ENCODE data around the gene FAM120B.
"Not testable (repeated sequence)": the region's sequence is repeated elsewhere in the genome, so short reads cannot be mapped to it uniquely, and the experiment has no call there.

FAM120B gene, protein sequence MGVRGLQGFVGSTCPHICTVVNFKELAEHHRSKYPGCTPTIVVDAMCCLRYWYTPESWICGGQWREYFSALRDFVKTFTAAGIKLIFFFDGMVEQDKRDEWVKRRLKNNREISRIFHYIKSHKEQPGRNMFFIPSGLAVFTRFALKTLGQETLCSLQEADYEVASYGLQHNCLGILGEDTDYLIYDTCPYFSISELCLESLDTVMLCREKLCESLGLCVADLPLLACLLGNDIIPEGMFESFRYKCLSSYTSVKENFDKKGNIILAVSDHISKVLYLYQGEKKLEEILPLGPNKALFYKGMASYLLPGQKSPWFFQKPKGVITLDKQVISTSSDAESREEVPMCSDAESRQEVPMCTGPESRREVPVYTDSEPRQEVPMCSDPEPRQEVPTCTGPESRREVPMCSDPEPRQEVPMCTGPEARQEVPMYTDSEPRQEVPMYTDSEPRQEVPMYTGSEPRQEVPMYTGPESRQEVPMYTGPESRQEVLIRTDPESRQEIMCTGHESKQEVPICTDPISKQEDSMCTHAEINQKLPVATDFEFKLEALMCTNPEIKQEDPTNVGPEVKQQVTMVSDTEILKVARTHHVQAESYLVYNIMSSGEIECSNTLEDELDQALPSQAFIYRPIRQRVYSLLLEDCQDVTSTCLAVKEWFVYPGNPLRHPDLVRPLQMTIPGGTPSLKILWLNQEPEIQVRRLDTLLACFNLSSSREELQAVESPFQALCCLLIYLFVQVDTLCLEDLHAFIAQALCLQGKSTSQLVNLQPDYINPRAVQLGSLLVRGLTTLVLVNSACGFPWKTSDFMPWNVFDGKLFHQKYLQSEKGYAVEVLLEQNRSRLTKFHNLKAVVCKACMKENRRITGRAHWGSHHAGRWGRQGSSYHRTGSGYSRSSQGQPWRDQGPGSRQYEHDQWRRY

DNA sequence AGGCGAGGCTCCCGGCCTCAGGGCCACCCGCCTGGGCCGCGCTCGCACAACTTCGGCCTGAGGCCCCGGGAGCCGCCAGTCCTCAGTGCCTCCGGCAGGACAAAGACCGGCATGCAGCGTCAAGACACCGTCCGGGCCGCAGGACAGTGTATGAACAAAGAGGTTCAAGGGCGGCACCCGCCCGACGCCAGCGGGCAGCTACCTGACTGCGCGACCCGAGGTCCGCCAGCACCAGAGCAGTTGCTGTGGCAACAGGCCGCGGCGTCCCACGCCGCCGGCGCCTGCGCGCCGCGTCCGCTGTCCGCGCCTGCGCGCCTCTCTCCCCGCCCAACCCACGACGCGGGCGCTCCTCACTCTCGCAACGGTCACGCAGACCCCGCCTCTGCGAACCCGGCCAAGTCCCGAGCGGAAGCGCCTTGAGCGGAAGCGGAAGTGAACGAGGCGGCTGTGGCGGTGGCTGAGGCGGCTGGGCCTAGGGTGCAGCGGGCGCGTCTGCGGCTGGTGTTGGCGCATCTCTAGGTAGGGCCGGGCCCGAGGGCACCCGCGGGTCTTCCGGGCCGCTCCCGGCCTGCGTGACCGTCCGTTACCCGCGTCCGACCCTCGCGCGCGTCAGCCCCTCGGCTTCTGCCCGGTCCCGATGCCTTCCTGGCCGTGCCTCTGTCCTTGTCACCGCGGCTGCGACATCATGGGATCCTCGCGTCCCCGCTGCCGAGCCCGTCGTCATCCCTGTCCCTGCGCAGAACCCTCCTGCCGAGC, at the start of gene FAM120B:
FAM120B (plus strand) TSS at position 435 of the 756 bp plus-strand sequence. CDS start 10,633 bp downstream, outside the sequence.
- peak; percentile 88 for DNase-seq (ENCODE audit: low spot score)

DNA sequence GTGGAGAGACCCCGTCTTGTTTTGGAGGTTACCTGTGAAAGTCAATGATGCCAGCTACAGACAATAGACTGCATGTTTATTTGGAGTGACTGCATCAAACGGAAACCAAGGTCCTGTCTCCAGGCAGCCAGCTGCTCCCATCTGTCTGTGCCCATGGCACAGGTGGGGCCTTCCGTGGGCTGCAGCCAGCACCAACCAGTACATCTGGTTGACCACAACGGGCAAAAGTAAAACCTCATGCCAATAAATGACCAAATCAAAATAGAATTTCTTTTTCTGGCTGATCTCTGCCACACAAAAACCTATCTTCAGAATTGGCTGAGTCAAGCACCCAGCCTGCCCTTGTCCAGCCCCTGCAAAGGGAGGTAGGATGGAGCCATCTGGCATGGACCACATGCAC, 49.2 kb upstream of the FAM120B start:
- DNase-seq (ENCODE audit: low spot score): no peak

DNA sequence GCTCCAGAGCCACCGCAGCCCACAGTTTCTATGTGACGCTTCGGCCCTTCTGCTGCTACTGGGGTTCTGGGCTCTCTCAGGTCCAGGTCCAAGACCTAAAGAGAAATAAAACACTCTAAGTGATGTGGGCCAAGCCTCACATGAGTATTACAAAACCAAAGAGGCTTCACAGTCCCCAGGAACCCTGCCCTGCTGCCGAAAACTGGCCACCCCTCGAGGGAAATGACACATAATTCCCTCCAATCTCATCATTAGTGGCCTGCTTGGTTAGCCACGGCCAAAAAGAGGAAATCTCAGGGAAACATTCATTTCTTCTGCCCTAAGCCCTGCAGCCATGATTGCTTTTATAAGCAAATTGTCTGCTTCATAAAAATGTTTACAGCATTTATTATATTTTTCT, 48.2 kb upstream of the FAM120B start:
- DNase-seq (ENCODE audit: low spot score): no peak

DNA sequence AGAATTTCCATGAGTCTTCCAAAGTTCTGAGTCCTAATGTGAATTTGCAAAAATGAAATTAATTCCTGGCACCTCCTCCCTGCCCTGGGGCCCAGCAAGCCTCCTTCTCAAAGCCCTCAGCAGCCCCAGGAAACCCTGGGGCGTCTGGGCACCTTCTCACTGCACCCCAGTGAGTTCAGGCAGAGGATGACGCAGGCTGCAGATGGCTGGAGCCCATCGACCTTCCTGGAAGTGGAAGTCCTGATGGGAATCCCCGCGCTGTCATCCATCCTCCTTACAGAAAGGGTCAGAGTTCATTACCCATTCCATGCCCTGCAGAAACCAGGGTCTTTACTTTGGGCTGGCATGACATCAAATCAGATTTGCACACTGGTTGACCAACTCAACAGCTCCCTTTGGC, 47.3 kb upstream of the FAM120B start:
- DNase-seq (ENCODE audit: low spot score): no peak

DNA sequence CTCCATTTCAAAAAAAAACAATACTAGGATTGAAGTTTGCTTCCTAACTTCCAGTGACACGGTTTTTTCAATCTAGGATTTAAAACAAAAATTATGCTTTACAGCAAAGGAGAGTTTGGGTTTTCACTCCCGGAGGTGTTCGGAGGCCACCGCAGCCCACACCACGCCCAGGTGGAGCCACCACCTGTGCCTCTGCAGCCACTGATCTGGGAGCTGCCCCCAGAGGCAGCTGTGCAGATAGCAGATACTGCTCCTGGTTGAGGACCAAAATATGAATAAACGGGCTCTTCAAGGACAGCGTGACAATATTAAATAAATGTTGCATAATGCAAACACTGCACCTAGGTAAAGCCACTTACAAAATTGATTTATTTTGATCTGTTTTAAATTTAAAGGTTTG, 45.9 kb upstream of the FAM120B start:
- peak; percentile 59 for DNase-seq (ENCODE audit: low spot score)

DNA sequence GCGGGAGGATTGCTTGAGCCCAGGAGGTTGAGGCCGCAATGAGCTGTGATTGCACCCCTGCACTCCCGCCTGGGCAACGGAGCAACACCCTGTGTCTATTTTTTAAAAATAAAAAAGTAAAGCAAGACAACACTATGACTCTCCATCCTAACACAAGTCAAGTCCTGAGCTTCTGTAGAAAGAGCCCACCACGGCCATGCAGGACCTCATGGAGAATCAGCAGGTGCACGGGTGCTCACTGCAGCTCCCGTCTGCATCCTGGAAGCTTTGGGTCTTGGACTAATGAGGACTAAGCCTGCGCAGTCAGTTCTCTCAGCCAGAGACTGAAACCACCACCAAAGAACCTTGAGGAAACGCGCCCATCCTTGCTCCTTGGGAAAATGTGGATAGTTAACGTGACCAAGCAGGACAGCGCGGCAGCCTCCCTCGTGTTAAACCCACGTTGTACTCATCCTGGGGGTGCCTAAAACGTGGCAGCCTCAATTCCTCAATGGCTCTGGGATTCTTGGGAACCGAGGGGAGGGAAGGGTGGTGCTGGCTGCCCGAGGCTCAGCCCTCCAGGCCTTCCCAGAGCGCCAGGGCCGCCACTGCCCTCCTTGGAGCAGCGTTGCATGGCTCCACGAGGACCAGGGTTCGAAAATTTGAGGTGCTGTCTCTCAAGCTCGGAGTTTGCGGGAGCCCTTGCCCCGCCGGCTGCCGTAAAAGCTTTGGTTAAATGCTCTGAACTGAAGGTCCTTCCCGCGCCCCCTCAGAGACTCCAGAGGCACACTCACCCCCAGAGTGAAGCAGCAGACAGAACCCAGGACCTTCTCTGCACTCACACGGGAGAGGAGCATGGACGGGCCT, 44.7 kb upstream of the FAM120B start:
- DNase-seq (ENCODE audit: low spot score): no peak

DNA sequence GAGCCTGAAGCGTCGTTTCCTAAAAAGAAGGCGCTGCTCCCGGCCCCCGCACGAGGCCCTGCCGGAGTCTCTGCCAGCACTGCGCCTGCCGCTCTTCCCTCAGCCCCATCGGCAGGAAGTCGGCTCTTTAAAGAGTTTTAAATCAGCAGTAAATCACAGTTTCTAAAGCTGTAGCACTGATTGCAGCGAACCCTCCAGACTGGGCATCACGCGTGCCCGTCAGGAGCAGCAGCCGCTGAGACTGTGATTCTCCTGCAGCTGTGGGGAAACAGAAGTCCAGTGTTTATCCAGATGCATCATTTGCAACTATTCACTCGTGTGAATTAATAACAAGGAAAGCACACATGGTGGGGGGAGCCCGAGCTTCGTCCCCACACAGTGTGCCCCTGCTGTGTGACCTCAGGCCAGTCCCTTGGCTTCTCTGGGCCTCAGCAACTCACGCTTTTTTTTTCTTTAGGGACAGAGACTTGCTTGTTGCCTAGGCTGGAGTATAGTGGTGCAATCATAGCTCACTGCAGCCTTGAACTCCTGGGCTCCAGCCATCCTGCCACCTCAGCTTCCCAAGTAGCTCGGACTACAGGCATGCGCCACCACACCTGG, 44.0 kb upstream of the FAM120B start:
- DNase-seq (ENCODE audit: low spot score): no peak

DNA sequence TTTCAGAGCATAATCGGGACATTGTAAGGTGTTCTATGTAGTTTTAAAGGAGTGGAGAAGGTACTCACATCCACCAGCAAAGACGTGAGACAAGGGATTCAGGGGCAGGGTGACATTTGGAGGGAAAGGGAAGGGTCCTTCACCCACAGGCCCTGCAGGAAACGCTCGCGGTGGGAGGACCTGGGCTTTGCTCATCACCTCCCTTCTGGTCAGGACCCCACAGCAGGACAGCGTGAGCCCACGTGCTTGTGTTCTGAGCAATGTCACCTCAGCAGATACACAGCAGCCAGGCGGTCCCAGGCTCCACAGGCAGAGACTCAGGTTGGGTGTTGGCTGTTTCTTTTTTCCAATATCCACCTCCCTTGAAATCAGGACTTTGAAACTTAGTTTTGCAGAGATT, 43.1 kb upstream of the FAM120B start:
- no peak for DNase-seq (ENCODE audit: low spot score)

DNA sequence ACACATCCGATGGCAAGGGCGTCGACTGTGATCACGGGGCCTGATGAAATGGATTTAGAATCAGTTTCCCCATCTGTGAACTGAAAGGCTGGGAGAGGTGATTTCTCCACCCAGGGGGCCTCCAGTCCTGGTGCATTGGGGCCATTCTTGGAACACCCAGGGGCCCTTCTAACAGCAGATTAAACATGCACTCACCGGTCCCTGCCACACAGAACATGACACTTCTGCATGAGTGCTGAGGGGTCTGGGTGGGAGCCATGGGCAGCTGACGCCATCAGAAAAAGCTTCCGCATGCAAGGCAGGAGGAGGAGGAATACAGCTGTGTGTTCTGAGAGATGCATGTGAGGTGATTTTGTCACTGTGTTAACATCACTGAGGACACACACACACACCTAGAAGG, 42.5 kb upstream of the FAM120B start:
- DNase-seq (ENCODE audit: low spot score): no peak

DNA sequence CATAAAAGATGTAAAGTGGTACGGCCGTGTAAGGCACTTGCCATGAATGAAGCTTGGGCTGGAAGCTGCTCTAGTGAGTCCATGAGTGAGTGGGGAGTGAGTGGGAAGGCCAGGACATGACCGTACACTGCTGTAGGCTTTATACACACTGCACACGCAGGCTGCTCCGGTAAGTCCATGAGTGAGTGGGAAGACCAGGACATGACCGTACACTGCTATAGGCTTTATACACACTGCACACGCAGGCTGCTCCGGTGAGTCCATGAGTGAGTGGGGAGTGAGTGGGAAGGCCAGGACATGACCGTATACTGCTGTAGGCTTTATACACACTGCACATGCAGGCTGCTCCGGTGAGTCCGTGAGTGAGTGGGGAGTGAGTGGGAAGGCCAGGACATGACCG, 41.9 kb upstream of the FAM120B start:
- DNase-seq (ENCODE audit: low spot score): not testable (repeated sequence)

DNA sequence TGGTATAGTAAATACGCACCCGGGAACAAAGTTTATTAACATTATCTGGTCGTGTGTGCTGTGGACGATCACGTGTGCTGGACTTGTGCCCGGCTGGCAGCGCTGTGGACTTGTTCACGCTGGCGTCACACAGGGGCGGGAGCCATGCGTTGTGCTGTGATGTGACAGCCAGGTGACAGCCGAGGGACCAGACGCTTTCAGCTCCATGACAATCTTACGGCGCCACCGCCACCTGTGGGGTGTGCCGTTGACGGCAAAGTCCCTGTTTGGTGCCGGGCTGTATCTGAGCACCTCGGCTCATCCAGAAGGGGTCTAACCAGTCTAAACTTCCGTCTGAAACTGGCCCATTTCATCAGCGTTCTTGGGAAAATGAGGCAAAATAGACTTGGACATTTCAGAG, 40.9 kb upstream of the FAM120B start:
- DNase-seq (ENCODE audit: low spot score): no peak

DNA sequence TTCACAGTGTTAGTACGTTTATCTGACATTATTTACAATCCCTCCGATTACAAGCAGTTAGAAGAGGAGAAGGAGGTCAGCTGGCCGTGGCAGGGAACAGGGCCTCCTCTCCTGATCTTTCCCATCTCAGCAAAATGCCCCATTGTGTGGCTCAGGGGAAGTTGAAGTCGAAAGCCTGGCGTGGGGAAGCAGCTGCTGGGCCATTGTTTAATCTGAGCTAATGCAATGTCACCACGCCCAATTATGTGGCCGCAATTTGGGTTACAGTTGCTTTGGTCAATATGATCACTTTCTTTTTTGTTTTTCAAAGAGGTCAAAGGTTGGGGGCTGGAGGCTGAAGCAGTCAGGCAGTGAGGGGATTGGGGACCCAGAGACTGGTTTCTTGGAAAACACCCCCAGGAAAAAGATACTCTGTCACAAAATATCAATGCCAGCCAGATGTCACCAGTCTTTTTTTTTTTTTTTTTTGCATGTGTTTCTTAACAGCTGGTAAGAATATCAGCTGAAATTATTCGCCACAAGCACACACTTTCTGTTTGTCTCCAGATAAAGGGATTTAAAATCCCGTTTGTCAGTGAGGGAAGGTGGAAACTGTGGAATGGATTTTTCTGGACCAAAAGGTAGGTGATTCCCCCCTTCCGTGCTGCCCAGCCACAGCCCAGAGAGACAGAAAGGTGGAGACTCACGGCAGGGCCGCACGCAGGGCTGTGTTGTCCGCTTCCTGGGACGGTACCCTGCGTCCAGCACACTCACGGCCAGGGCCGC, 40.3 kb upstream of the FAM120B start:
- DNase-seq (ENCODE audit: low spot score): no peak

DNA sequence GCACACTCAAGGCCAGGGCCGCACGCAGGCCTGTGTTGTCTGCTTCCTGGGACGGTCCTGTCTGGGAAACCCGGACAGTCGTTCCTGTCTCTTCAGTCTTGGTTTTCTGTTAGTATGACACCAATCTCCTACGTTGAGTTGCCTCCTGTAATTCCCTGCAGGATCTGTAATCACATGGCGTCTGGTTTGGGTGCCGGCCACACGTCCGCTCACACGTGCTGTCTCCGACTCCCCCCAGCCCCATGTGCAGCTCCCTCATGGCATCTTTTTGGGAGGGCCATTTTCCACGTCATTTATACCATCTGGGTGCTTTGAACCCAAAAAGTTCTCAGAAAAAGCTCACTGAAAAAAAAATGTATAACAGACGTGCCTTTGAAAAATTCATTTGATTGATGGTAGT, 38.9 kb upstream of the FAM120B start:
- no peak for DNase-seq (ENCODE audit: low spot score)

DNA sequence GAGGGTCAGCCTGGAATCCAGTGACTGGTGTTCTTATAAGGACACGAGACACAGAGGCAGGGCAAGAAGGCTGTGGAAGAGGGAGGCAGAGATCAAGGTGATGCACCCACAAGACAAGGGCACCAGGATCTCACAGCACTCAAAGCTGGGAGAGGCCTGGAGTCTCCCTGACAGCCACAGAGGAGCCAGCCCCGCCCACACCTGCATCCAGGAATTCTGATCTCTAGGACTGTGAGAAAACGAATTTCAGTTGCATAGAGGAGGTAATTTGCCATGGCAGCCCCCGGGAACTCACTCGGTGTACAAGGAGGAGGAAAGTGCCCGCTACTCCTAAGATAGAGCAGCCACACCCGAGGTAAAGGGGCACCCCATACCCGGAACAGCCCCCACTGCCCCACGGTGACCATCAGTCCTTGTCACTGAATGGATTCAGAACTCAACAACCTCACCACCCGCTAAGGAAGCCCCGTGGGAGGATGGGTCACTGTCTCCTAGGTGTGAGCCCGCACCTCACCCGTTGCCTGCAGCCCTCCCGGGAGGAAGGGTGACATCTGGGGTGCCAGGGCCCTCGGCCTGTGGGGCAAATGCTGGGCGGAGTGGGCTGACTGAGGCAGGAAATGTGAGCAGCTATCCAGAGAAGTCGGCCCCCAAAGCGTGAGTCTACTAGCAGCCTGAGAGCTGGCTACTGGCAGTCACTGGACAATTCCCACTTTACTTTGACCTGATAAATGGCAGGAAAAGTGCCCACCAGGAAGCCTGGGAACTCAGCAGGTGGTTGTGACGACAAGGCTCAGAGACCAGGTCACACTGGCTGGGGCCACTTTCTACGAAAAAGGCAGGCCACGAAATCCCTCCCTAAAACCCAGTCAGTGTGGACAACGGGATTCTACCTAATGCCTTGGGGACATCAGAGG, 38.1 kb upstream of the FAM120B start:
- no peak for DNase-seq (ENCODE audit: low spot score)

DNA sequence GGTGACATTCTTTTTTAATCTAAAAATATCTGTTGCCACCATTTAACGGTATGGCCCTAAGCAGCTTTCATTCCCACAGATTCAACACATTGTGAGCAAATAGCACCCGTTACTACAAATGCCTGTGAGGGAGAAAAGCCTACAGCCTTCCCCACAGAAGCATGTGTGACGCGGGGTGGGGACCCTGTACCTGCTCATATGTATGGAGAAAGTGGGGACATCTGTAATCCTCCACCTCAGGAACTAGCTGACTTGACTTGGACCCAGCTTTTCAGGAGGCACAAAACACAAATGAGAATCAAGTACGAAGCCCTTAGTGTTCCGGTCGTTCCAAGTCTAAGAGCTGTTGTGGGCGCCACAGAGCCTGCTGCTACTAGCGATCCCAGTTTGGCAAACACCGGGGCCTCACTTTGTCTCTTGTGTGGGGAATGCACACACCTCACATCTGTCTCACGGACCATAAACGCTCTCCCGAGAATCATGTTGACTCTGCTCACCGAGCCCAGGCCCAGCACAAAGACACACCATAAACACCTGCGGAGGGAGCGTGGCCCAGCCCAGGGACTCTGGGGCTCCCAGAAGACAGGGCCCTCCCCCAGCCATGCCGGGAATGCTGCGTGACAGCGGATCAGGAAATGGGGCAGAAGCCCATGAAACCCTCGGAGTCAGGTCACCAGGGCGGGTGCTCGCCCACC, 37.3 kb upstream of the FAM120B start:
- DNase-seq (ENCODE audit: low spot score): no peak

DNA sequence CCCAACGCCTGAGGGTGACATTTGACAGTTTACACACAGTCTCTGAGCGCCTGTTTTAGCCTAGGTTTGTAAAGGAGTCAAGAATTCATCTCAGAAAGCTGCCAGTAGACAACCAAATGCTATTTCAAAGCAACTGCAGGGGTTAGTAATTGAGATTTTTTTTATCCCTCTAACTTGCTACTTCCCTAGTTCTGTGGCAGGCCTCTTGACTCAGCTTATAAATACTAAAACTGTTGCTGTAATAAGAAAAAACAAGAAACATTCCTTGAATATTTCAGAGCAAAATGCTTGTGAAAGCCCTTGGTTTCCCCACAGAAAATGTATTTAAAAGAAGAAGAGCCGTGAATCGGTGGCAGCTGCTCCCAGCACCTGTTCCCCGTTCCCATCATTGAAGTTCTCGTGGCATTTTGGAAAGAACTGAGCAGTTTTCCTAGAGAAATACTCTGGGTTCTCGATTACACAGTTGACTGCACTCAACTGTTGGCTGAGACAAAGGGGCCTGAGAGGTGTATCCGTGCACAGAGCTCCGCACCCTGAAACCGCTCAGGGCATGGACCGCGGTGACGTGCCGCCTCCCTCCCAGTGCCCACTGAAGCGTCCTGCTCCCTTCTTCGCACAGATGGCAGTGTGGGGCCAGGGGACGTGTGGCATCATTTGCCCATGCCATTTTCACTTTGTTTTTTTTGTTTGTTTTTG, 36.6 kb upstream of the FAM120B start:
- DNase-seq (ENCODE audit: low spot score): no peak

DNA sequence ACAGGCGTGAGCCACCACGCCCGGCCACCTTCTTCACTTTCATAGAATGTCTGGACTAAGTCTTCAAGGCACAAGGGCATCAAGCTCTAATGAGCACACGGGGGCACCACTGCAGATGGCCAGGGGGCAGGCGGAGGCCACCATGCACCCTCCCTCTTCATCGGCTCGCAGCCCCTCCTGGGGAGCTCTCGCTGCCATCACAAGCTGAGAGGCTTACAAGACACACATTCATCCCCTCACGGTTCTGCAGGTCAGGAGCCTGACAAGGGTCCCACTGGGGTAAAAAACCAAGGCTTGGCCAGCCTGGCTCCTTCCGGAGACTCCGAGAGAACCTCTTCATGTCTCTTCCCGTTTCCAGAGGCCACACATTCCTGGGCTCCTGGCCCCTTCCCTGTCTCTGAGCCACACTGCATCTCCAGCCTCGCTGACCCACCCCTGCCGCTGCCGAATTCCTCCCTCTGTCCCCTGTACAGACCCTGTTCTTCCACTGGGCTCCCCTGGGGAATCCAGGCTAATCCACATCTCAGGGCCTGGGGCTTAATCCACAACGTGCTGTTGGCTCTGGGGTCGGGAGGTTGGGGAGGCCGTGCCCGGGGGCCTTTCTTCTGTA, 35.5 kb upstream of the FAM120B start:
- no peak for DNase-seq (ENCODE audit: low spot score)

Measured in iPS-NIHi11 (cell line).